GM10266 (cell line): ENCODE measurements around the gene SP100.
A peak's percentile ranks its signal among the peaks of the same experiment; 100 is the strongest.
"Not testable (repeated sequence)": the region's sequence is repeated elsewhere in the genome, so short reads cannot be mapped to it uniquely, and the experiment has no call there.

Experiments
- DNase-seq: peaks from one replicate; pipeline ENCODE4 v3.0.0; 2012; ENCODE audit errors: extremely low spot score
- TF ChIP-seq, protein P1 (sequence below): IDR thresholded peaks from 2 replicates; pipeline ENCODE4 v1.5.1; 2012; ENCODE audit warnings: mild to moderate bottlenecking, low read depth; ENCODE audit not compliant: control insufficient read depth, insufficient read depth; ENCODE audit errors: missing control alignments

SP100 gene

DNA sequence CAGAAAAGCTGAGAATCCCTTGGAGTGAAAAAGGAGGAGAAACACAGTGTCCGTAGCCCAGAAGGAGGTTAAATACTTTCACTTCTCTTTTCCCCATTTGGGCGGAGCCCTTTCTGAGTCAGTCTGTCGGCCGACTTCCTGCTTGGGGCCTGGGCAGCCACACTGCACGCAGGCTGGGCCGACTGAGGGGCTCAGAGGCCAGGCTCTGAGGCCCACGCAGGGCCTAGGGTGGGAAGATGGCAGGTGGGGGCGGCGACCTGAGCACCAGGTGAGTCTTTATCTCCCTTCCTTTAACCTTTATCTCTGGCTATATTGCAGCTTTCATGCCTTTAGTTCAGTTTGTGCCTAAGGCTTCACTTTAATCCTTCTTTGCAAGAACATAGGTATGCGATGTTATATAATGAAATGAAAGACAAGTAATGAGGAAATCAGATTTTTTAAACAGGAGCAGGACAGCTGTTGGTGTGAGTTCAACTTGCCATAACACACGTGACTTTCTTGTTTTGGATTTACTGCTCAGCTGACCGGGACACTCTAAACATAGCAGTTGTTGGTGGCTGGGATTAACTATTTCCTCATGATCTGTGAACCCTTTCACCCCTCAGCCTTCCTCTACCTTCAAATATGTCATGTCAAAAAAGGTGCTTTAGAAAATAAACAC, at the start of gene SP100:
SP100 (plus strand) TSS at position 141 of the 661 bp plus-strand sequence; CDS start at position 237, 96 bp downstream.
- TF ChIP-seq, protein P1, sequence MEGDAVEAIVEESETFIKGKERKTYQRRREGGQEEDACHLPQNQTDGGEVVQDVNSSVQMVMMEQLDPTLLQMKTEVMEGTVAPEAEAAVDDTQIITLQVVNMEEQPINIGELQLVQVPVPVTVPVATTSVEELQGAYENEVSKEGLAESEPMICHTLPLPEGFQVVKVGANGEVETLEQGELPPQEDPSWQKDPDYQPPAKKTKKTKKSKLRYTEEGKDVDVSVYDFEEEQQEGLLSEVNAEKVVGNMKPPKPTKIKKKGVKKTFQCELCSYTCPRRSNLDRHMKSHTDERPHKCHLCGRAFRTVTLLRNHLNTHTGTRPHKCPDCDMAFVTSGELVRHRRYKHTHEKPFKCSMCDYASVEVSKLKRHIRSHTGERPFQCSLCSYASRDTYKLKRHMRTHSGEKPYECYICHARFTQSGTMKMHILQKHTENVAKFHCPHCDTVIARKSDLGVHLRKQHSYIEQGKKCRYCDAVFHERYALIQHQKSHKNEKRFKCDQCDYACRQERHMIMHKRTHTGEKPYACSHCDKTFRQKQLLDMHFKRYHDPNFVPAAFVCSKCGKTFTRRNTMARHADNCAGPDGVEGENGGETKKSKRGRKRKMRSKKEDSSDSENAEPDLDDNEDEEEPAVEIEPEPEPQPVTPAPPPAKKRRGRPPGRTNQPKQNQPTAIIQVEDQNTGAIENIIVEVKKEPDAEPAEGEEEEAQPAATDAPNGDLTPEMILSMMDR = no peak
- peak; percentile 78 for DNase-seq

DNA sequence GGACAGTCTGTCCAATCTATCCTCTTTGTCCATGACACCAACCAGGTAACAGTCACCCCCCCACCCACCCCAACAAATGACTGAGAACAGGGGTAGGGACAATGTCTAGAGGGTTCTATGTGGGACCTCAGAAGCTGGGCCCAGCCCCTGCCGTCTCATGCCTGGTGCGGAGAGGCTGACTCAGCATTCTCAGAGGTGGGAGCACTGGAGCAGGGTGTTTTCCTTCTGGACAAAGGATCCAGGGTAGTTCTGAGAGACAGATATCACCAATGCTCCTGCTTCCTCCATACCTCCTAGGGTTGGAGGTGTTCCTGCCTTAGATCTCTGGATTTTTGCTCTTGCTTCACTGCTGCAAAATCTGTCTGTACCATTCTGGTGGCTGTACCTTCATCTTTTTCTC, 33.9 kb upstream of the SP100 start:
- DNase-seq = no peak
- TF ChIP-seq, protein P1 = no peak

DNA sequence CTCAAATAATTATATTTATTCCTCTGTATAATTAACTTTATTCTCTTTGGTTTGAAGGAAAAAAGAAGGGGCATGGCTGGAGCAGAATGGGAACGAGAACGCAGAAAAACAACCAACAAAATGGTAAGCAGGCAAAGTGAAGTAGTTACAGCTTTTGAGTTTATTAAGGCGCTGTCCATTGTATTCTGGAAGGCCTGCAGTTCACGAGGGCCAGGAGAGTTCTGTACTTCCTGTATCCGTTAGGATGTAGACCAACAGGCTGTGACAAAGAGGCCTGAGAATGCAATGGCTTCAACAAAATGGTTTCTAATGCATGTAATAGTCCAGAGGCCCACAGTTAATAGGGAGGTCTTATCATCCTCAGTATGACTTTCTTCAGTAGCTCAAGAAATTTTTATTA, 32.5 kb upstream of the SP100 start:
- DNase-seq = no peak
- TF ChIP-seq, protein P1 = no peak

DNA sequence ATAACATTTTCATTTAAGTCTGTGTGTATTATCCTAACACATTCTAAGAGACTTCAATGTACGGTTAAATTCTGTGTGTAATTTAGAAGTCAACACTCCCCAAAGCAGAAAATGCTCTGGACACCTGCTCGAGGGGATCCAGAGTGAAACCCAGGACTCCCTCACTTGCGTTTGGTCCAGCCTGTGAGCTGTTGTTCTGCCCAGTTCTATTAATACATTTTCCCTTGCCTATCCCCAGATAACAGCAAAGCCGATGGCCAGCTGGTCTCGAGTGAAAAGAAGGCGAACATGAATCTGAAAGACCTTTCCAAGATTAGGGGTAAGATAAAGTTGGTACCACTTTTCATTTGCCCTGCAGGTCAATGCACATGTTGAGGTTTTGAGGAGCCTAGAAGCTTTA, 31.0 kb upstream of the SP100 start:
- DNase-seq = no peak
- TF ChIP-seq, protein P1 = no peak

DNA sequence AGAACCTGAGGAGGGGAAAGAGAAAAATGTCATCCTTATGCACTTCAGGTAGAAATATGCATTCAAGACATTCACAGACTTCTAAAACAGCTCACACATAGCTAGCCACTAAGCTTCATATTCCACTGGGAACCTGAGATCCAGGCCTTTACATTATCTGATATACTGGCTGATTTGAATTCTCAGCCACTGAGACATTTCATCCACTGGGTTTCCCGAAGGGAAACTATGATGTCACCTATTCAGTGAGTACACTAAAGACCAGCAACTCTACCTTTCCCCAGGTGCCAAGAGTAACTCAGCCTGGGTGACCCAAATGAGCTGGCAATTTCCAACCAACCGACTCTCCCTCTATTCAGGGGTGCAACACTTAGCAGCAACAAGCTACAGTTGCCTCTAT, 21.7 kb upstream of the SP100 start:
- no peak for DNase-seq
- TF ChIP-seq, protein P1 = no peak

DNA sequence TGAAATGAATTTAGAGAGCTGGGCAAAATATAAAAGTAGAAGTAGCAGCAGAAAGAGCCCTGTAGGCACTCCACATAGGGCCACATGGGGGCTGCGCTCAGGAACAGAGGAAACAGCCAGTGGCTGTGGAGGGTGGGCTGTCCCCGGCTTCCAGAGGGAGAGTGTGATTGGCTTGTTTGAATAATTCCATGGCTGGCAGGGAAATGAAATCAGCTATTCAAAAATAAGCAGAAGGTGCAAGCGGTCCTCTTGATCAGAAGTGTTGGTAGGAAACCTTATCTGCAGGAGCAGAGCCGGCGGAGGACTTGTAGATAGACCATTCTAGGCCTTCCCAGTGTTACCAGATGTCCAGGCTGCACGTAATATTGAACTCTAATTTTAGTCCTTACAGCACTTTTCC, 17.3 kb upstream of the SP100 start:
- not testable (repeated sequence) for DNase-seq

DNA sequence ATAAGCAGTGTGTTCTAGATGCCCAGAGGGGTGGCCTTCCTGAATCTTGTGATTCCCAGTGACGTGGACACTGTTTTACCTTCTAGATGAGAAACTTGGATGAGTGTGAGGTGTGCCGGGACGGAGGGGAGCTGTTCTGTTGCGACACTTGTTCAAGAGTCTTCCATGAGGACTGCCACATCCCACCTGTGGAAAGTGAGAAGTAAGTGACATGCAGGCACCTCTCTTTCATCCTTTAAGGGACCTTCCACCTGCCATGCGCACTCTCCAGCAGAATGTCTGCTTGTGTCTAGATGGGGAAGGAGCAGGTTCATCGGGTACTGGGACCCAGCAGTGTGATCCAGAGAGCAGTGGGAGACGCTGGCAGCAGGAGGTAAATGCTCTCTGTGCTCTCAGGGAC, 16.0 kb upstream of the SP100 start:
- DNase-seq = no peak
- TF ChIP-seq, protein P1 = no peak

DNA sequence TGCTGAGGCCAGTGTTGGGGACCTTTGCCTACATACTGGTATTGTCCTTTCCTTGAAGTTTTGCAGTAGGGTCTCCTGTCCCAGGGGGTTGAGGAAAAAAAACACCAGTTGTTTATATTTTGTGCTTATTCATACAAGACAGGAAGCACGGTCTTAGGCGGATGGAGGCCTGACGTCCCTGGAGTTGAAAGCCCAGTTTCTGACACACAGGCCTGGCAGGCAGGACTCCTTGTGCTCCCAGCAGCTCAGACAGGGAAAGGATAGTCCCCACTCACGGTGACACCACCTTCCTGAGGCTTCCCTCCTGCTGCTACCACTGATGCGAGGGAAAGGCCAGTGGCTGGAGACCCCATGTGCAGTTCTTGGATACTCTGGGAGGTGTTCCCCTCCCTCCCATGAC, 15.5 kb upstream of the SP100 start:
- TF ChIP-seq, protein P1 = no peak
- DNase-seq = no peak

DNA sequence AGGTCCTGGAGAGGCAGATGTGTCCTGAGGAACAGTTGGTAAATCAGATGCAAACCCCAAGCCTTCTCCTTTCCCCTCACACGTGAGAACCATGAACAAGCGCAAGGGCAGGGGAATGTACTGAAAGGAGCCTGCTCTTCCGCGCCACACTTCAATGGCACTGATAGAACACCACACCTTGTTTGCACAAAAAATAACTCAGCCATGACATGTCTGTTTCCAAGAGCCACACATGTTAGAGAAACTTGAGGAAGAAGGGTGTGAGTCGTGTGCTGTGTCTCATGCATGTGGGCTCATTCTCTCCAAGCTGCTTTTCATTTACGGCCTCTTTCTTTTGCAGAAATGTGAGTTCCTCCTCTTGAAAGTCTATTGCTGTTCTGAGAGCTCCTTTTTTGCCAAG, 15.0 kb upstream of the SP100 start:
- DNase-seq = not testable (repeated sequence)
